Peyer's patch (tissue), 4 donors: ENCODE measurements around the gene ARHGEF1.

ENCODE experiments used
- CTCF ChIP-seq, 6 experiments: fragments of 450-650 bp in 4 of 6; fragments of 200-600 bp in 2 of 6; sonication (generic) in 1 of 6; IDR thresholded peaks; one replicate each; pipeline ENCODE4 v1.5.1; 2017 to 2019; ENCODE audit warnings: antibody characterized with exemption in 6 of 6, mild to moderate bottlenecking in 3 of 6, moderate library complexity in 1 of 6
- POLR2A ChIP-seq, 2 donors: fragments of 450-650 bp; IDR thresholded peaks; one replicate each; pipeline ENCODE4 v1.5.1; 2017; ENCODE audit warnings: antibody characterized with exemption in 2 of 2, mild to moderate bottlenecking in 2 of 2, moderate library complexity in 2 of 2

GRCh38 chr19:41860419-41861115, 22.4 kb upstream of the ARHGEF1 start:
- TF ChIP-seq POLR2A (IDR thresholded peaks at IDR 0.05) (no peak), CTCF (IDR thresholded peaks at IDR 0.05) (no peak)
